Amniotic stem cell (primary cell): ENCODE results near the gene DIAPH1.

ENCODE experiments used
- DNase-seq: peaks from one replicate; lab custom pipeline; 2025; lab: John Stamatoyannopoulos, UW

Gene DIAPH1

GRCh38 chr5:141484310-141484640 lies 134.5 kb downstream of the DIAPH1 start:
- no peak for DNase-seq

- no peak for DNase-seq
These were observed 134.9 kb downstream of the DIAPH1 start for GRCh38 chr5:141483902-141484301.

- no peak for DNase-seq
These were observed 139.0 kb downstream of the DIAPH1 start for GRCh38 chr5:141479776-141480175.

GRCh38 chr5:141478321-141478945 lies 140.4 kb downstream of the DIAPH1 start:
- DNase-seq, result no peak

GRCh38 chr5:141477815-141478214 lies 141.0 kb downstream of the DIAPH1 start:
- no peak for DNase-seq

- no peak for DNase-seq
These were observed 141.7 kb downstream of the DIAPH1 start for GRCh38 chr5:141477044-141477575.

- DNase-seq, result peak; percentile 69
These were observed 142.5 kb downstream of the DIAPH1 start for GRCh38 chr5:141476132-141476911.

GRCh38 chr5:141475625-141476131 lies 143.1 kb downstream of the DIAPH1 start, which contains the start of gene PCDHGC3:
TSS of gene PCDHGC3 (plus strand) at chr5:141475966. CDS start at chr5:141476117, 151 bp downstream.
- DNase-seq, result peak; percentile 94

GRCh38 chr5:141465351-141465750 lies 153.4 kb downstream of the DIAPH1 start:
- DNase-seq, result no peak
